ENCODE results near the gene MYO16.

The MYO16 gene

DNA sequence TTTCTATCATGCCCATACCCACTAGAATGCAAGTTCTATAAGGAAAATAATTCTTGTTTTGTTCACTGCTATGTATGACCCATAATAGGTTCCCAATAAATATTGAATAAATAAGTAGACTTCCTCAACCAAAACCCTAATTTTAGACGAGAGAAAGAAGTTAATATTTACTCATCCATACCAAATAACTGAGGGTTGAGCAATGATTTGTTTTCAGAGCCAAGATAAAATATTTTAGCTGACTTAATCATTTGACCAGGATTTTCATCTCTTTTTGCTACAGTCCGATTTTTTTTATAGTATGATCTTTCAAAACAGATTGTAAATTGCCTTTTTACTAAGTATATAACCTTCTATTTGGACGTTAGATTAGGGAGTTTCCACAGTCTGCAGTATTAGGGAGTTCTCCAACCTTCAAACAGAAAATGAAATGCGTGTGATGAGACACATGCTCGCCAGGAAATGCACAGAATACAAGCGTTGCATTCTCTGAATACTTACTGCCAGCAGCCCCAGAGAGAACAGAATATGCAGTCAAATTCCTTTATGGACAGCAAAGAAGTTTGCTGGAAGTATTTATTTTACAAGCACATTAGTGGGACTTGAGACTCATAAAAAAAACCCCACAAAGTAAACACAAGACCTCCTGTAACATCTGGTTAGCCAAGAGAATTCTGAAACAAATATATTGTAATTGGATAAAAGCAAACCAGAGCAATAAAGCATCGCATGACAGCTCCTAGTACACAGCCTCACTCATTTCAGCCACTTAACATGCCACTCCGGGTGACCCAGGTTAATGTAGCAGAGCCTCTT lies 230.0 kb downstream of the MYO16 start:
- TF ChIP-seq, protein P1, sequence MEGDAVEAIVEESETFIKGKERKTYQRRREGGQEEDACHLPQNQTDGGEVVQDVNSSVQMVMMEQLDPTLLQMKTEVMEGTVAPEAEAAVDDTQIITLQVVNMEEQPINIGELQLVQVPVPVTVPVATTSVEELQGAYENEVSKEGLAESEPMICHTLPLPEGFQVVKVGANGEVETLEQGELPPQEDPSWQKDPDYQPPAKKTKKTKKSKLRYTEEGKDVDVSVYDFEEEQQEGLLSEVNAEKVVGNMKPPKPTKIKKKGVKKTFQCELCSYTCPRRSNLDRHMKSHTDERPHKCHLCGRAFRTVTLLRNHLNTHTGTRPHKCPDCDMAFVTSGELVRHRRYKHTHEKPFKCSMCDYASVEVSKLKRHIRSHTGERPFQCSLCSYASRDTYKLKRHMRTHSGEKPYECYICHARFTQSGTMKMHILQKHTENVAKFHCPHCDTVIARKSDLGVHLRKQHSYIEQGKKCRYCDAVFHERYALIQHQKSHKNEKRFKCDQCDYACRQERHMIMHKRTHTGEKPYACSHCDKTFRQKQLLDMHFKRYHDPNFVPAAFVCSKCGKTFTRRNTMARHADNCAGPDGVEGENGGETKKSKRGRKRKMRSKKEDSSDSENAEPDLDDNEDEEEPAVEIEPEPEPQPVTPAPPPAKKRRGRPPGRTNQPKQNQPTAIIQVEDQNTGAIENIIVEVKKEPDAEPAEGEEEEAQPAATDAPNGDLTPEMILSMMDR (IDR thresholded peaks at IDR 0.05; ENCODE audit: low read depth, low read length) = no peak
- DNase-seq (ENCODE audit: extremely low read depth, low read depth) = peak; percentile 46

DNA sequence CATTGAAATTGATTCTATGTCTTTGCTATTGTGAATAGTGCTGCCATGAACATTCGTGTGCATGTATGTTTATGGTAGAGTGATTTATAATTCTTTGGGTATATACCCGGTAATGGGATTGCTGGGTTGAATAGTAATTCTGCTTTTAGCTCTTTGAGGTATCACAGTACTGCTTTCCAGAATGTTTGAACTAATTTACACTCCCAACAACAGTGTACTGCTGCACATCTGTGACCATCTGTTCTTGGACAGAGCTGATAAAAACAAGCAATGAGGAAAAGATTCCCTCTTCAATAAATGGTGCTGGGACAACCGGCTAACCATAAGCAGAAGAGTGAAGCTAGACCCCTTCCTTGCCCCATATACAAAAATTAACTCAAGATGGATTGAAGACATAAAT lies 231.0 kb downstream of the MYO16 start:
- TF ChIP-seq, protein P1 (IDR thresholded peaks at IDR 0.05; ENCODE audit: low read depth, low read length) = no peak
- no peak for DNase-seq (ENCODE audit: extremely low read depth, low read depth)

DNA sequence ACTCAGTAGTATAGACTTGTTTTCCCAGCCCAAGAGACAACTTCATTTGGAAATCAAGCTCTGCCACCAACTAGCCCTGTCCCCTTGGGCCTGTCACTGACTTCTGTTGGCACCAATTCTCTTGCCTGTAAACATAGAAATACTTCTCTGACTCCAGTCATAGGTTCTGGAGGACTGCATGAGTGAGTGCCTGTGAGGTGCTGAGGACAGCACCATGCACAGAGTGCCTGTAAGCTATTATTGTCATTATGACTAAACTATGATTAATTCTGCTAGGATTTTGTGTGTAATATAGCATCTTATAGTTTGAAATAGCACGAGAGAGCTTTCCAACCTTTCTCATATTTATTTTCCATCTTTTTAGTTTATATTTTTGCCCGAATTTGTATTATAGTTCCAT lies 247.9 kb downstream of the MYO16 start:
- TF ChIP-seq, protein P1 (IDR thresholded peaks at IDR 0.05; ENCODE audit: low read depth, low read length) = no peak
- DNase-seq (ENCODE audit: extremely low read depth, low read depth) = no peak

DNA sequence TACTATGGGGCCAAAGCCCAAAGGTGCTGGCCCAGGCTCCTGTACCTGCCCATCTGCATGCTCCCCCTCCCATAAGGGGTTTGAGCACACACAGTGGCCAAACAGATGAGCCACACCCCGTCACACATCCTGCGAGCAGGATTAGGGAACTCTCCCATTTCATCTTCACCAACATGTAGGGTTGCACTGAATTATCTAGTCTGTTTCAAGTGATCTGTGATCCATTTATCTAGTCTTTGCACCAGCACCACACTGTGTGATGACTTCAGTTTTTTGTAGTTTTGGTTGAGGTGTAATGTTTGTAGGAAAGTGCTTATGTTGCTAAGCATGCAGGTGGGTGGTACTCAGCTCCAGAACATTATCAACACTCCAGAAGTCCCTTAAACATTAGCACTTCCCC lies 249.3 kb downstream of the MYO16 start:
- TF ChIP-seq, protein P1 (IDR thresholded peaks at IDR 0.05; ENCODE audit: low read depth, low read length) = no peak
- no peak for DNase-seq (ENCODE audit: extremely low read depth, low read depth)

DNA sequence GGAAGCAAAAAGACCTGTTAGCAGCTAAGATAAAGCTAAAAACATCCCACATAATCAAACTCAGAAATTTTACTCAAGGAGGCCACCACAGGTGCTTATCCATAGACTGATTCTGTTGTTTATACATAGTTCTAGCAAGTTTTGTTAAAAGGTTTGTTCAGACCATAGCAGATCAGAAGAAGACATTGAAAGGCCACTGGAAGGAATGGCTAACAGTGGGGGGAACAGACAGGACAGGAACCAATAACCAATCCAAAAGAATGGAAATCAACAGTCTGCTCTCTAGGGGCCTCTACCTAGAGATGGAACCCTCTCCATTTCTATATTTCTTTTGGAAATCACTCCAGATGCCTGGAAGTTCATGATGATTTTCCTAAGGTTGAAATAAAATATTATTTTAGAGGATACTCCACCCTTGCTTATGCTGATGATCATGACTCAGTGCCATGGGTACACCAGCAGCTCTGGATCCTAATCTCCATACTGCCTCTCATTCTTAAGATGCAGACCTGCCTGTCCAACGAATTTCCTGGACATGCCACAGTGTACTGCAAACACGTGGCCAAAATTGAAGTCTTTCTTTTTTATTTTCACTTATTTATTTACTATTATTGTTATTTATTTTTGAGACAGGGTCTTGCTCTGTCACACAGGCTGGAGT lies 260.0 kb downstream of the MYO16 start:
- no peak for DNase-seq (ENCODE audit: extremely low read depth, low read depth)
- TF ChIP-seq, protein P1 (IDR thresholded peaks at IDR 0.05; ENCODE audit: low read depth, low read length) = no peak

DNA sequence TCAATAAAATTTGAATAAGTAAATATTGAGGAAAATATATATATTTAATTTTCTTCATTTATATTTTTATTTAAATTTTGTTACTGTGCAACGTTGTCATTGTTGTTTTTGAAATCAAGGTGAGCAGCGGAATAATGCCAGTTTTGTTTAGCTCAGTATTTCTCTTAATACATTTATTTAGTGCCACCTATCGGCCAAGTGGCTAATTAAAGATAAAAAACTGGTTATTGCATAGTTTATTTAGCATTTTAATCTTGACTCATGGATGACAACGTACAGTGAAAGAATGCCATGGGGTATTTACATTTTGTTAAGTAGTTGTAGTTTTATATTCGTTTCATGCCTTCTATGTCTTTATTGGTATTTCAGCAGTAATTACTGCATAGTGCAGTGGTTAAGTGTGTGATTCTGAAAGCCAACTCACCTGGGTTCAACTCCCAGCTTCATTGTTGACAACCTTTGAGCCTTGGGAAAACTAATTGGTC lies 265.9 kb downstream of the MYO16 start:
- TF ChIP-seq, protein P1 (IDR thresholded peaks at IDR 0.05; ENCODE audit: low read depth, low read length) = peak; percentile 43

DNA sequence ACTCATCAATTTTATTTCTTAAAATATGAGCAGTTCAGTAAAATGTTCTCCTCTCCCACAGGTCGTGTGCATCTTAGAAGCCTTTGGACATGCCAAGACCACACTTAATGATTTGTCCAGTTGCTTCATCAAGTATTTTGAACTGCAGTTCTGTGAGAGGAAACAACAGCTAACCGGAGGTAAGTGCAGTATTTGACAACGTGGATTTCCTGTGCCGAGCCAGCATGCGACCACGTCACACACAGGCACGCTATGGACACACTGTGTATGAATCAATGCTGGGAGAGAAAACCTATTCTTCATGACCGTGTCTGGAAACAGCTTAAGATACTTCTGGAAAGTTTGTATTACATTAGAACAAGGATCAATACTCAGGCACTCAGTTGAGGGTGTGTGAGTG lies 268.5 kb downstream of the MYO16 start:
- TF ChIP-seq, protein P1 (IDR thresholded peaks at IDR 0.05; ENCODE audit: low read depth, low read length) = no peak

More for the DNA sequence above, 265.9 kb downstream of the MYO16 start:
- DNase-seq (ENCODE audit: extremely low read depth, low read depth) = no peak

More for the DNA sequence above, 268.5 kb downstream of the MYO16 start:
- DNase-seq (ENCODE audit: extremely low read depth, low read depth) = no peak
